Fibroblast of lung (primary cell): ENCODE measurements around the gene DNAJB2.

Experiments used
- EZH2 ChIP-seq: IDR thresholded peaks from 2 replicates; pipeline ENCODE4 v1.5.1; 2012; ENCODE audit warnings: low read length, control low read depth, mild to moderate bottlenecking; ENCODE audit errors: missing control alignments
- TF ChIP-seq, protein P1 (sequence below), 2 donors: IDR thresholded peaks in 1 of 2; conservative IDR thresholded peaks in 1 of 2; 1 replicate in 1 of 2; 2 replicates in 1 of 2; pipeline ENCODE4 v1.5.1; 2011 to 2012; ENCODE audit warnings: low read length in 2 of 2, control low read depth in 1 of 2, inconsistent platforms in 1 of 2, low read depth in 1 of 2, mild to moderate bottlenecking in 1 of 2

DNA sequence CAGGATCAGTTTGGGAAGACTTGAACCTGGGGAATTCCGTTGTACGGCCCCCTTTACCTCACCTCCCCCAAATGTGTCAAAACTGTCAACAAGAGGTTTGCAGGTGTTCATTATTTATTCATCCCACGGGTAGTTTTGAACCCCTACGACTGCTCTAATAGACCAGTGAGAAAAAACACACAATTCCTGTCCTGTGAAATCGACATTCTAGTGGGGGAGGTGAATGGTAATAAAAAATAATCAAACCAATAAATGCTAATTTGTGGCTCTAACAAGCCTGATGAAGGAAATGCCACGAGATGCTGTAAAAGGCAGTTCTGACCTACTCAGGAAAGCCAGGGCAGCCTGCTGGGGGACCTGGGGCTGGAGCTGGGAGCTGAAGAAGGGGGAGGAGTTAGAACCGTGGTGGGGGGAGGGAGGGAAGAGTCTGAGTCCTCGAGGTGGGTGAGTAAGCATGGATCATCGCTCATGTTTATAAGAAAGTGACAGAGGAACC, 463 bp upstream of the DNAJB2 start:
- TF ChIP-seq, protein P1, sequence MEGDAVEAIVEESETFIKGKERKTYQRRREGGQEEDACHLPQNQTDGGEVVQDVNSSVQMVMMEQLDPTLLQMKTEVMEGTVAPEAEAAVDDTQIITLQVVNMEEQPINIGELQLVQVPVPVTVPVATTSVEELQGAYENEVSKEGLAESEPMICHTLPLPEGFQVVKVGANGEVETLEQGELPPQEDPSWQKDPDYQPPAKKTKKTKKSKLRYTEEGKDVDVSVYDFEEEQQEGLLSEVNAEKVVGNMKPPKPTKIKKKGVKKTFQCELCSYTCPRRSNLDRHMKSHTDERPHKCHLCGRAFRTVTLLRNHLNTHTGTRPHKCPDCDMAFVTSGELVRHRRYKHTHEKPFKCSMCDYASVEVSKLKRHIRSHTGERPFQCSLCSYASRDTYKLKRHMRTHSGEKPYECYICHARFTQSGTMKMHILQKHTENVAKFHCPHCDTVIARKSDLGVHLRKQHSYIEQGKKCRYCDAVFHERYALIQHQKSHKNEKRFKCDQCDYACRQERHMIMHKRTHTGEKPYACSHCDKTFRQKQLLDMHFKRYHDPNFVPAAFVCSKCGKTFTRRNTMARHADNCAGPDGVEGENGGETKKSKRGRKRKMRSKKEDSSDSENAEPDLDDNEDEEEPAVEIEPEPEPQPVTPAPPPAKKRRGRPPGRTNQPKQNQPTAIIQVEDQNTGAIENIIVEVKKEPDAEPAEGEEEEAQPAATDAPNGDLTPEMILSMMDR (conservative IDR thresholded peaks at IDR 0.05 in 1 of 2, IDR thresholded peaks at IDR 0.05 in 1 of 2; ENCODE audit: low read depth in 1 of 2, low read length in 2 of 2), result no peak
- no peak for TF ChIP-seq EZH2
